HepG2 (cell line): ENCODE results near the gene C1QTNF12. TPM values are rescaled to one million over a fixed set of nuclear protein-coding genes. Genes with fewer than 3 reads are reported as not detected.

Source experiments
- ATF7-NPFF ChIP-seq: sonication (generic); formaldehyde crosslinking; IDR thresholded peaks from 2 replicates; pipeline ENCODE4 v1.8.1; 2023; ENCODE audit warnings: mild to moderate bottlenecking, low read depth, missing genetic modification reagents, moderate library complexity
- CREB3 ChIP-seq: sonication (generic); formaldehyde crosslinking; IDR thresholded peaks from 2 replicates; pipeline ENCODE4 v1.5.0; 2020; ENCODE audit warnings: missing genetic modification reagents
- GLI4 ChIP-seq: sonication (generic); formaldehyde crosslinking; IDR thresholded peaks from 2 replicates; pipeline ENCODE4 v1.5.1; 2020; ENCODE audit warnings: missing genetic modification reagents, mild to moderate bottlenecking, moderate library complexity, borderline replicate concordance
- HNF1B ChIP-seq: sonication (generic); formaldehyde crosslinking; IDR thresholded peaks from 2 replicates; pipeline ENCODE4 v1.5.1; 2020; ENCODE audit warnings: mild to moderate bottlenecking, moderate library complexity, missing genetic modification reagents
- NR2F1 ChIP-seq, 2 experiments: fragments of 450-650 bp in 1 of 2; formaldehyde crosslinking in 1 of 2; IDR thresholded peaks; 2 replicates each; pipeline versions ENCODE4 v1.5.0 to v1.6.1; 2016 to 2020; ENCODE audit warnings: mild to moderate bottlenecking in 1 of 2, missing compliant biosample characterization in 1 of 2, missing genetic modification reagents in 1 of 2, moderate library complexity in 1 of 2
- PHB2 ChIP-seq: fragments of 450-650 bp; IDR thresholded peaks from 2 replicates; pipeline ENCODE4 v1.6.1; 2018; ENCODE audit not compliant: partially characterized antibody
- PHF5A ChIP-seq: IDR thresholded peaks from one replicate; pipeline ENCODE4 v1.6.1; 2018; ENCODE audit warnings: low read depth, missing genetic modification reagents; ENCODE audit not compliant: unreplicated experiment
- PLRG1 ChIP-seq: fragments of 450-650 bp; conservative IDR thresholded peaks from 2 replicates; pipeline ENCODE4 v1.6.1; 2016
- RBFOX2 ChIP-seq: fragments of 200-400 bp; formaldehyde crosslinking; IDR thresholded peaks from 2 replicates; pipeline ENCODE4 v1.6.1; 2017; ENCODE audit warnings: low read depth, mild to moderate bottlenecking, low read length
- SALL1 ChIP-seq: sonication (generic); formaldehyde crosslinking; IDR thresholded peaks from 2 replicates; pipeline ENCODE4 v1.8.0; 2022; ENCODE audit warnings: mild to moderate bottlenecking, missing genetic modification reagents
- XRCC5 ChIP-seq: fragments of 200-400 bp; formaldehyde crosslinking; optimal IDR thresholded peaks from 2 replicates; pipeline ENCODE3; 2017; ENCODE audit warnings: mild to moderate bottlenecking, low read length
- ZEB1 ChIP-seq: IDR thresholded peaks from 2 replicates; pipeline ENCODE4 v1.6.1; 2012; ENCODE audit warnings: mild to moderate bottlenecking, low read depth, inconsistent platforms; ENCODE audit not compliant: insufficient replicate concordance
- ZNF274 ChIP-seq: sonication (generic); formaldehyde crosslinking; IDR thresholded peaks from 2 replicates; pipeline ENCODE4 v1.5.1; 2020; ENCODE audit warnings: mild to moderate bottlenecking, missing genetic modification reagents
- polyA plus RNA-seq, 8 experiments: library from polyadenylated mRNA; depleted of rRNA in 3 of 8; stranded (reverse) in 7 of 8; unstranded in 1 of 8; fragments of >200 nt; fragmentation: Illumina TruSeq in 4 of 8; extraction: Trizol in 4 of 8; gene quantifications; 2 replicates each; pipeline versions ENCODE4 v1.2.1 to v1.2.3, GENCODE V29; 2011 to 2016; ENCODE audit warnings: low read depth in 4 of 8, missing spikeins in 1 of 8, mixed read lengths in 1 of 8; ENCODE audit not compliant: insufficient read depth in 1 of 8
- total RNA-seq, 5 experiments: library from RNA; depleted of rRNA; stranded (reverse); fragments of >200 nt; fragmentation: Illumina TruSeq; extraction: Trizol; gene quantifications; 2 replicates each; pipeline ENCODE4 v1.2.3, GENCODE V29; 2016; ENCODE audit warnings: low read depth in 1 of 5
- TF ChIP-seq, protein P1 (sequence below): IDR thresholded peaks from 2 replicates; pipeline ENCODE4 v1.6.1; 2016; ENCODE audit warnings: missing compliant biosample characterization, missing genetic modification reagents, borderline replicate concordance
- TF ChIP-seq, protein P2 (sequence below): sonication (generic); formaldehyde crosslinking; conservative IDR thresholded peaks from 2 replicates; pipeline ENCODE4 v1.4.0; 2020; ENCODE audit warnings: missing genetic modification reagents
- TF ChIP-seq, protein P3 (sequence below), 2 experiments: sonication (generic) in 1 of 2; formaldehyde crosslinking in 1 of 2; IDR thresholded peaks; 2 replicates each; pipeline versions ENCODE4 v1.4.0 to v1.6.1; 2016 to 2020; ENCODE audit warnings: borderline replicate concordance in 1 of 2, low read depth in 1 of 2, mild to moderate bottlenecking in 1 of 2, missing genetic modification reagents in 1 of 2
- TF ChIP-seq, protein P4 (sequence below): sonication (generic); formaldehyde crosslinking; IDR thresholded peaks from 2 replicates; pipeline ENCODE4 v1.4.0; 2020; ENCODE audit warnings: missing genetic modification reagents

The C1QTNF12 gene
- total and polyA plus RNA-seq, 2 of the 13 experiments (the other 11 are each of a cell fraction or from before 2014, with no cell fraction given): 0.18 to 0.64 TPM

- TF ChIP-seq, protein P1, sequence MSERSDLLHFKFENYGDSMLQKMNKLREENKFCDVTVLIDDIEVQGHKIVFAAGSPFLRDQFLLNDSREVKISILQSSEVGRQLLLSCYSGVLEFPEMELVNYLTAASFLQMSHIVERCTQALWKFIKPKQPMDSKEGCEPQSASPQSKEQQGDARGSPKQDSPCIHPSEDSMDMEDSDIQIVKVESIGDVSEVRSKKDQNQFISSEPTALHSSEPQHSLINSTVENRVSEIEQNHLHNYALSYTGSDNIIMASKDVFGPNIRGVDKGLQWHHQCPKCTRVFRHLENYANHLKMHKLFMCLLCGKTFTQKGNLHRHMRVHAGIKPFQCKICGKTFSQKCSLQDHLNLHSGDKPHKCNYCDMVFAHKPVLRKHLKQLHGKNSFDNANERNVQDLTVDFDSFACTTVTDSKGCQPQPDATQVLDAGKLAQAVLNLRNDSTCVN (CRISPR knock-in tag): no peak; the same call in 1 of the 2 replicates
- no peak for TF ChIP-seq PHF5A
- peak; percentile 48; the same call in 1 of the 2 replicates for TF ChIP-seq HNF1B (CRISPR knock-in tag)
- TF ChIP-seq, protein P2, sequence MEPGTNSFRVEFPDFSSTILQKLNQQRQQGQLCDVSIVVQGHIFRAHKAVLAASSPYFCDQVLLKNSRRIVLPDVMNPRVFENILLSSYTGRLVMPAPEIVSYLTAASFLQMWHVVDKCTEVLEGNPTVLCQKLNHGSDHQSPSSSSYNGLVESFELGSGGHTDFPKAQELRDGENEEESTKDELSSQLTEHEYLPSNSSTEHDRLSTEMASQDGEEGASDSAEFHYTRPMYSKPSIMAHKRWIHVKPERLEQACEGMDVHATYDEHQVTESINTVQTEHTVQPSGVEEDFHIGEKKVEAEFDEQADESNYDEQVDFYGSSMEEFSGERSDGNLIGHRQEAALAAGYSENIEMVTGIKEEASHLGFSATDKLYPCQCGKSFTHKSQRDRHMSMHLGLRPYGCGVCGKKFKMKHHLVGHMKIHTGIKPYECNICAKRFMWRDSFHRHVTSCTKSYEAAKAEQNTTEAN (CRISPR knock-in tag): no peak
- peak; percentile 75 for TF ChIP-seq RBFOX2
- no peak for TF ChIP-seq CREB3 (CRISPR knock-in tag)
- no peak for TF ChIP-seq ZNF274 (CRISPR knock-in tag)
- no peak for TF ChIP-seq ZEB1
- no peak for TF ChIP-seq ATF7-NPFF (CRISPR knock-in tag)
- no peak; the same call in 1 of the 2 replicates for TF ChIP-seq SALL1 (CRISPR knock-in tag)
- TF ChIP-seq, protein P3, sequence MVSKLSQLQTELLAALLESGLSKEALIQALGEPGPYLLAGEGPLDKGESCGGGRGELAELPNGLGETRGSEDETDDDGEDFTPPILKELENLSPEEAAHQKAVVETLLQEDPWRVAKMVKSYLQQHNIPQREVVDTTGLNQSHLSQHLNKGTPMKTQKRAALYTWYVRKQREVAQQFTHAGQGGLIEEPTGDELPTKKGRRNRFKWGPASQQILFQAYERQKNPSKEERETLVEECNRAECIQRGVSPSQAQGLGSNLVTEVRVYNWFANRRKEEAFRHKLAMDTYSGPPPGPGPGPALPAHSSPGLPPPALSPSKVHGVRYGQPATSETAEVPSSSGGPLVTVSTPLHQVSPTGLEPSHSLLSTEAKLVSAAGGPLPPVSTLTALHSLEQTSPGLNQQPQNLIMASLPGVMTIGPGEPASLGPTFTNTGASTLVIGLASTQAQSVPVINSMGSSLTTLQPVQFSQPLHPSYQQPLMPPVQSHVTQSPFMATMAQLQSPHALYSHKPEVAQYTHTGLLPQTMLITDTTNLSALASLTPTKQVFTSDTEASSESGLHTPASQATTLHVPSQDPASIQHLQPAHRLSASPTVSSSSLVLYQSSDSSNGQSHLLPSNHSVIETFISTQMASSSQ (IDR thresholded peaks at IDR 0.05; ENCODE audit: low read depth): no peak
- TF ChIP-seq, protein P3 (CRISPR knock-in tag; IDR thresholded peaks at IDR 0.05; ENCODE audit: borderline replicate concordance): no peak
- TF ChIP-seq PLRG1: no peak
- TF ChIP-seq PHB2: no peak
- TF ChIP-seq, protein P4, sequence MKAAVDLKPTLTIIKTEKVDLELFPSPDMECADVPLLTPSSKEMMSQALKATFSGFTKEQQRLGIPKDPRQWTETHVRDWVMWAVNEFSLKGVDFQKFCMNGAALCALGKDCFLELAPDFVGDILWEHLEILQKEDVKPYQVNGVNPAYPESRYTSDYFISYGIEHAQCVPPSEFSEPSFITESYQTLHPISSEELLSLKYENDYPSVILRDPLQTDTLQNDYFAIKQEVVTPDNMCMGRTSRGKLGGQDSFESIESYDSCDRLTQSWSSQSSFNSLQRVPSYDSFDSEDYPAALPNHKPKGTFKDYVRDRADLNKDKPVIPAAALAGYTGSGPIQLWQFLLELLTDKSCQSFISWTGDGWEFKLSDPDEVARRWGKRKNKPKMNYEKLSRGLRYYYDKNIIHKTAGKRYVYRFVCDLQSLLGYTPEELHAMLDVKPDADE (CRISPR knock-in tag): no peak
- peak; percentile 68 for TF ChIP-seq XRCC5
- TF ChIP-seq NR2F1 (CRISPR knock-in tag; IDR thresholded peaks at IDR 0.05): no peak
- no peak for TF ChIP-seq GLI4 (CRISPR knock-in tag)
Observed at GRCh38 chr1:1240822-1241587, 5.5 kb downstream of the C1QTNF12 start (continued).
